Panc1 (cell line): ENCODE measurements around the gene KLK14. TPM values are rescaled to one million over a fixed set of nuclear protein-coding genes. Genes with fewer than 3 reads are reported as not detected.
A peak's percentile ranks its signal among the peaks of the same experiment; 100 is the strongest.

Experiments used
- ATAC-seq: fragments of 200-7000 bp; cut with Tn5 transposase; 2 replicates; pipeline ENCODE4 v1.9.1; 2020; ENCODE audit warnings: mild to moderate bottlenecking, moderate library complexity
- BruUV-seq: library from RNA; stranded (reverse); fragments of 400-500 nt; replicated peaks from 2 replicates; lab custom pipeline; 2021; lab: Mats Ljungman, UMichigan
- CTCF ChIA-PET: fragments of 300-600 bp; sonication (Branson Sonifier 250); formaldehyde crosslinking; loops from one replicate; lab custom pipeline; 2022; ENCODE audit warnings: antibody characterized with exemption; lab: Charles Lee
- POLR2A ChIA-PET: fragments of 300-600 bp; sonication (Branson Sonifier 250); formaldehyde crosslinking; loops from one replicate; lab custom pipeline; 2022; ENCODE audit warnings: antibody characterized with exemption; lab: Charles Lee
- DNase-seq: peaks from one replicate; pipeline ENCODE4 v3.0.0-alpha.2; 2010; ENCODE audit warnings: low read depth, low spot score
- H3K27ac ChIP-seq: 2 replicates; pipeline ENCODE4 v1.5.1; 2011; ENCODE audit warnings: mild to moderate bottlenecking, low read length, inconsistent platforms
- H3K27me3 ChIP-seq: fragments of 200-500 bp; sonication (Bioruptor generic); 2 replicates; pipeline ENCODE4 v1.6.0; 2014; ENCODE audit warnings: low read length, inconsistent platforms; ENCODE audit not compliant: control insufficient read depth, insufficient read depth
- H3K36me3 ChIP-seq: fragments of 200-500 bp; sonication (Bioruptor generic); 2 replicates; pipeline ENCODE4 v1.5.1; 2014; ENCODE audit warnings: inconsistent platforms, mild to moderate bottlenecking, low read length, moderate library complexity; ENCODE audit not compliant: control insufficient read depth, insufficient read depth
- H3K4me1 ChIP-seq: 2 replicates; pipeline ENCODE4 v1.5.1; 2011; ENCODE audit warnings: inconsistent platforms, mild to moderate bottlenecking, low read length, moderate library complexity; ENCODE audit not compliant: control insufficient read depth, insufficient read depth
- H3K4me3 ChIP-seq, 2 experiments: 2 replicates each; pipeline ENCODE4 v1.5.1; 2011 to 2012; ENCODE audit warnings: low read depth in 2 of 2, low read length in 2 of 2, mild to moderate bottlenecking in 2 of 2, inconsistent platforms in 1 of 2, moderate library complexity in 1 of 2
- H3K9me3 ChIP-seq: fragments of 200-500 bp; sonication (Bioruptor generic); 2 replicates; pipeline ENCODE4 v1.5.1; 2014; ENCODE audit warnings: low read depth, mild to moderate bottlenecking, inconsistent platforms, low read length, moderate library complexity; ENCODE audit not compliant: control insufficient read depth, insufficient read depth
- POLR2AphosphoS5 ChIP-seq: IDR thresholded peaks from 2 replicates; pipeline ENCODE4 v1.6.1; 2012; ENCODE audit warnings: mild to moderate bottlenecking, low read depth, low read length, moderate library complexity
- SIN3A ChIP-seq: IDR thresholded peaks from 2 replicates; pipeline ENCODE4 v1.6.1; 2012; ENCODE audit warnings: low read depth, mild to moderate bottlenecking, low read length, moderate library complexity, borderline replicate concordance; ENCODE audit not compliant: insufficient read depth
- TCF7L2 ChIP-seq: IDR thresholded peaks from 2 replicates; pipeline ENCODE4 v1.6.1; 2011; ENCODE audit warnings: mild to moderate bottlenecking, low read depth, low read length, inconsistent platforms
- in situ Hi-C: cut with HindIII; loops from 2 replicates; pipeline ENCODE4 v1.10.0; 2016; ENCODE audit warnings: low sequenced_read_pairs, low pct_unique_long_range_greater_than_20kb
- intact Hi-C: fragments of 100-400 bp; cut with micrococcal nuclease; formaldehyde crosslinking; loops from one replicate; pipeline ENCODE4 v1.10.0; 2022; ENCODE audit not compliant: unreplicated experiment
- total RNA-seq: library from RNA; stranded (reverse); gene quantifications from one replicate; pipeline ENCODE4 v1.2.1, GENCODE V29; 2021; ENCODE audit not compliant: unreplicated experiment
- TF ChIP-seq, protein P1 (sequence below): fragments of 450-650 bp; IDR thresholded peaks from 2 replicates; pipeline ENCODE4 v1.5.1; 2017; ENCODE audit warnings: mild to moderate bottlenecking
- TF ChIP-seq, protein P2 (sequence below), 2 experiments: IDR thresholded peaks; 2 replicates each; pipeline ENCODE4 v1.6.1; 2011 to 2012; ENCODE audit warnings: low read depth in 2 of 2, control low read depth in 1 of 2, low read length in 1 of 2, mild to moderate bottlenecking in 1 of 2, moderate library complexity in 1 of 2; ENCODE audit not compliant: insufficient read depth in 1 of 2

Gene KLK14
- total RNA-seq, 1 experiment from 2014 or later: not detected

DNA sequence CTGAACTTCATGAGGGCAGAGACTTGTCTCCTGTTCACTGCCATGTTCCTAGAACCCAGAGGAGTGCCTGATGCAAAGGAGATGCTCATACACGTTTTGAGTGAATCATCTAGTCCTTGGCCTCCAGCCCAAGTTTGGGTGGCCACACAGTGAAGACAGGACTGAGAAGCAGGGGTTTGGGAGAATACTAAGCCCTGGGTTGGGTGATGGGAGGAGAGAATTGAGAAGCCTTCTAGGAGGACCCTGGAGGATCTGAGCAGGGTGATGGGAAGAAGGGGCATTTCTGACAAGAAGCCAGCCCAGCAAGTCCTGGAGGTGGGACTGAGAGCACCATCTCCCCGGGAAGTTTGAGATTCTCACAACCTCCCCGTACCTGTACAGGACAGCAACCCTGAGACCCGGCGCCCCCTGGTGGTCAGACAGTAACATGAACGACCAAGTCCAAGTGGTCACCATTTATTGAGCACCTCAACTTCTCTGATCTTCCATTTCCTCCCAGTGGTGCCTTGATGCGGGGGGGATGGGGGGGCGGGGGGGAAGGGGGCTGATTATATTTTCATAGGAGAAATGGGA is 14.6 kb upstream of the KLK14 start:
- in situ Hi-C loops (no loop called here), intact Hi-C loops (loop anchor here (10.0 kb wide), 1 partner anchor 172 kb away; no protein-coding TSS in a partner anchor)
- no TSS peak for BruUV-seq
- Histone ChIP-seq H3K36me3 (no peaks in the 10 kb centered on the region), H3K9me3 (no peaks in the 10 kb centered on the region), H3K4me1 (no peaks in the 10 kb centered on the region; the same call in 1 of the 2 replicates), H3K4me3 (no peak overlapping the region), H3K27ac (no peak overlapping the region), H3K27me3 (no peaks in the 10 kb centered on the region)
- POLR2A ChIA-PET: no interaction called here
- CTCF ChIA-PET: interaction anchor here (0.6 to 1.8 kb wide), 2 partner anchors 58 to 76 kb away, joined by 3 to 13 read pairs; no protein-coding TSS in a partner anchor
- DNase-seq (no peak), ATAC-seq (peak; percentile 77; the same call in 1 of the 2 replicates)
- TF ChIP-seq, protein P1, sequence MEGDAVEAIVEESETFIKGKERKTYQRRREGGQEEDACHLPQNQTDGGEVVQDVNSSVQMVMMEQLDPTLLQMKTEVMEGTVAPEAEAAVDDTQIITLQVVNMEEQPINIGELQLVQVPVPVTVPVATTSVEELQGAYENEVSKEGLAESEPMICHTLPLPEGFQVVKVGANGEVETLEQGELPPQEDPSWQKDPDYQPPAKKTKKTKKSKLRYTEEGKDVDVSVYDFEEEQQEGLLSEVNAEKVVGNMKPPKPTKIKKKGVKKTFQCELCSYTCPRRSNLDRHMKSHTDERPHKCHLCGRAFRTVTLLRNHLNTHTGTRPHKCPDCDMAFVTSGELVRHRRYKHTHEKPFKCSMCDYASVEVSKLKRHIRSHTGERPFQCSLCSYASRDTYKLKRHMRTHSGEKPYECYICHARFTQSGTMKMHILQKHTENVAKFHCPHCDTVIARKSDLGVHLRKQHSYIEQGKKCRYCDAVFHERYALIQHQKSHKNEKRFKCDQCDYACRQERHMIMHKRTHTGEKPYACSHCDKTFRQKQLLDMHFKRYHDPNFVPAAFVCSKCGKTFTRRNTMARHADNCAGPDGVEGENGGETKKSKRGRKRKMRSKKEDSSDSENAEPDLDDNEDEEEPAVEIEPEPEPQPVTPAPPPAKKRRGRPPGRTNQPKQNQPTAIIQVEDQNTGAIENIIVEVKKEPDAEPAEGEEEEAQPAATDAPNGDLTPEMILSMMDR: peak; percentile 77
- TF ChIP-seq TCF7L2: no peak

DNA sequence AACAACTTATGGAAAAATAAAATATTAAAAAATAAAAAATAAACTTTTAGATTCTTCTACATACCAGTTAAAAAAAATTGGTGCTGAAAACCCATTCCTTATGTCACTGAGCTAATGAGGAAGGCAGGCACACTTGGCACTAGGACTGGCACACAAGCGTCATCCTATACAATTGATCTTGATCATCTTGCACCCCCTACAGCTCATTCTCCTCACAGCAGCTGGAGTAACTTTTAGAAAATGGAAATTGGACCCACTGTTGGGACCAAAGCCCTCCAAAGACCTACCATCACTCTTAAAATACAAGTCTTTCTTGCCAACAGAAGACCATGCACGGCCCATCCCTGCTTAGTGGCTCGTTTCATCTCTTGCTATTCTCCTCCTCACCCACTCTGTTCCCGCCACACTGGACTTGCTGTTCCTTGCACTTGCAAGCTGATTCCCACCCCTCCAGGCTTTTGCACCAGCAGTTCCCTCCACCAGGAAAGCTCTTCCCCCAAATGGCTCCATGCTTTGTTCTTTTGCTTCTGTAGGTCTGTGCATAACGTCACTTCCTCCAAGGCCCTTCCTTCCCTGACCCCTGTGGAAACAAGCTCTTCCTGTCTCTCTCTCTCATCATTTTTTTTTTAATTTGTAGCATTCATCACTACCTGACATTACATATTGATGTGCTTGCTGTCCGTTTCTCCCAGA is 13.9 kb upstream of the KLK14 start:
- in situ Hi-C loops (no loop called here), intact Hi-C loops (loop anchor here (10.0 kb wide), 1 partner anchor 172 kb away; no protein-coding TSS in a partner anchor)
- H3K27me3 ChIP-seq: no peaks in the 10 kb centered on the region
- ChIA-PET POLR2A (no interaction called here), CTCF (interaction anchor here (0.6 to 1.8 kb wide), 4 partner anchors 22 to 75 kb away, joined by 3 to 13 read pairs (median 4); no protein-coding TSS in a partner anchor)
- TF ChIP-seq, protein P1: peak; percentile 6; the same call in 1 of the 2 replicates
- TF ChIP-seq SIN3A (no peak), POLR2AphosphoS5 (no peak)
- ATAC-seq (no peak), DNase-seq (no peak)
- no peak overlapping the region for H3K4me3 ChIP-seq
- no TSS peak for BruUV-seq
- H3K36me3 ChIP-seq: no peaks in the 10 kb centered on the region
- H3K27ac ChIP-seq: no peak overlapping the region
- H3K9me3 ChIP-seq: no peaks in the 10 kb centered on the region
- H3K4me1 ChIP-seq: no peaks in the 10 kb centered on the region; the same call in 1 of the 2 replicates

DNA sequence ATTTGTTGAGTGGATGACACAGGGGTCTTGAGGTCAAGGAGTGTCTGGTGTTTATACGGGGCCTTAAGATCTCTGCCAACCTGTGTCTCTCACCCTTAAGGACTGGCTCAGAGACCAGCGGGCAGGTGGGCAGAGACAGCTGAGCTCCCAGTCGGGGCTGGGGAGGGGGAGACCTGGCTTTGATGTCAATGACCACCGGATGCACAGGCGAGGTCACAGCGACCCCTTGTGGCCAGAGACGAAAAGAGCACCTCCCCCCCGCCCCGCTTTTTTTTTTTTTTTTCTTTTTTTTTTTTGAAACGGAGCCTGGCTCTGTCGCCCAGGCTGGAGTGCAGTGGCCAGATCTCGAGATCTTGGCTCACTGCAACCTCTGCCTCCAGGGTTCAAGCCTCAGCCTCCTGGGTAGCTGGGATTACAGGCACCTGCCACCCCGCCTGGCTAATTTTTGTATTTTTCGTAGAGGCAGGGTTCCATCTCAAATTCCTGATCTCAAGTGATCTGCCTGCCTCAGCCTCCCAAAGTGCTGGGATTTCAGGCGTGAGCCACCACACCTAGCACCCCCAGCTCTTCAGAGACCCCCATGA is 12.1 kb upstream of the KLK14 start:
- H3K36me3 ChIP-seq: no peaks in the 10 kb centered on the region
- no peak for DNase-seq
- in situ Hi-C loops: no loop called here
- no peak overlapping the region for H3K4me3 ChIP-seq
- no peaks in the 10 kb centered on the region for H3K9me3 ChIP-seq
- TF ChIP-seq TCF7L2 (0 out of 2 replicates have a peak, but pooled peaks have one; percentile 10), POLR2AphosphoS5 (no peak), SIN3A (no peak)
- TF ChIP-seq, protein P1: peak; percentile 82
- TF ChIP-seq, protein P2, sequence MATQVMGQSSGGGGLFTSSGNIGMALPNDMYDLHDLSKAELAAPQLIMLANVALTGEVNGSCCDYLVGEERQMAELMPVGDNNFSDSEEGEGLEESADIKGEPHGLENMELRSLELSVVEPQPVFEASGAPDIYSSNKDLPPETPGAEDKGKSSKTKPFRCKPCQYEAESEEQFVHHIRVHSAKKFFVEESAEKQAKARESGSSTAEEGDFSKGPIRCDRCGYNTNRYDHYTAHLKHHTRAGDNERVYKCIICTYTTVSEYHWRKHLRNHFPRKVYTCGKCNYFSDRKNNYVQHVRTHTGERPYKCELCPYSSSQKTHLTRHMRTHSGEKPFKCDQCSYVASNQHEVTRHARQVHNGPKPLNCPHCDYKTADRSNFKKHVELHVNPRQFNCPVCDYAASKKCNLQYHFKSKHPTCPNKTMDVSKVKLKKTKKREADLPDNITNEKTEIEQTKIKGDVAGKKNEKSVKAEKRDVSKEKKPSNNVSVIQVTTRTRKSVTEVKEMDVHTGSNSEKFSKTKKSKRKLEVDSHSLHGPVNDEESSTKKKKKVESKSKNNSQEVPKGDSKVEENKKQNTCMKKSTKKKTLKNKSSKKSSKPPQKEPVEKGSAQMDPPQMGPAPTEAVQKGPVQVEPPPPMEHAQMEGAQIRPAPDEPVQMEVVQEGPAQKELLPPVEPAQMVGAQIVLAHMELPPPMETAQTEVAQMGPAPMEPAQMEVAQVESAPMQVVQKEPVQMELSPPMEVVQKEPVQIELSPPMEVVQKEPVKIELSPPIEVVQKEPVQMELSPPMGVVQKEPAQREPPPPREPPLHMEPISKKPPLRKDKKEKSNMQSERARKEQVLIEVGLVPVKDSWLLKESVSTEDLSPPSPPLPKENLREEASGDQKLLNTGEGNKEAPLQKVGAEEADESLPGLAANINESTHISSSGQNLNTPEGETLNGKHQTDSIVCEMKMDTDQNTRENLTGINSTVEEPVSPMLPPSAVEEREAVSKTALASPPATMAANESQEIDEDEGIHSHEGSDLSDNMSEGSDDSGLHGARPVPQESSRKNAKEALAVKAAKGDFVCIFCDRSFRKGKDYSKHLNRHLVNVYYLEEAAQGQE (IDR thresholded peaks at IDR 0.05; ENCODE audit: insufficient read depth in 1 of 2, low read depth in 2 of 2, low read length in 1 of 2): no peak
- no TSS peak for BruUV-seq
- H3K4me1 ChIP-seq: no peaks in the 10 kb centered on the region; the same call in 1 of the 2 replicates
- H3K27me3 ChIP-seq: no peaks in the 10 kb centered on the region
- H3K27ac ChIP-seq: no peak overlapping the region
- POLR2A ChIA-PET: no interaction called here
- CTCF ChIA-PET: interaction anchor here (0.6 to 0.7 kb wide), 2 partner anchors 9 to 575 kb away, joined by 6 to 8 read pairs; no protein-coding TSS in a partner anchor
- ATAC-seq: no peak
- intact Hi-C loops: loop anchor here (2.0 to 10.0 kb wide), 2 partner anchors 74 to 170 kb away; no protein-coding TSS in a partner anchor
